ENCODE measurements around the gene CFAP251. TPM values are rescaled to one million over a fixed set of nuclear protein-coding genes. Genes with fewer than 3 reads are reported as not detected.

CFAP251 gene
- polyA plus RNA-seq, 1 donor (not counting 4 experiments of a cell fraction or from before 2014, with no cell fraction given), result 74.2 TPM

- H3K9me1 ChIP-seq (ENCODE audit: control insufficient read depth, extremely low read depth, insufficient read depth, low read length), result peaks cover 2% of the 10 kb centered on the region
- dilution Hi-C loops (cut with MboI; ENCODE audit: extremely low pct_ligation_motif_present, low sequenced_read_pairs), result no loop called here
- H2AFZ ChIP-seq (ENCODE audit: control insufficient read depth, low read length), result no peak overlapping the region
- H3K79me2 ChIP-seq (ENCODE audit: control insufficient read depth, insufficient read depth, low read length), result peaks cover 57% of the 10 kb centered on the region
- H3K27ac ChIP-seq (ENCODE audit: control insufficient read depth, insufficient read depth, low read length), result no peak overlapping the region
- no peaks in the 10 kb centered on the region for H3K27me3 ChIP-seq (ENCODE audit: control insufficient read depth, extremely low read depth, insufficient read depth, low read length)
- DNase-seq (ENCODE audit: low read depth, low spot score), result no peak
- peaks cover 44% of the 10 kb centered on the region for H3K4me1 ChIP-seq (ENCODE audit: control insufficient read depth, extremely low read depth, insufficient read depth, low read length)
- H3K9me3 ChIP-seq (ENCODE audit: control insufficient read depth, low read depth, low read length), result no peaks in the 10 kb centered on the region
- TF ChIP-seq CTCF (optimal IDR thresholded peaks at IDR 0.05 in 1 of 3, IDR thresholded peaks at IDR 0.05 in 1 of 3, conservative IDR thresholded peaks at IDR 0.05 in 1 of 3; ENCODE audit: extremely low read depth in 1 of 3, insufficient read depth in 2 of 3, low read length in 3 of 3), result no peak
- TF ChIP-seq EZH2 (IDR thresholded peaks at IDR 0.05; ENCODE audit: low read length), result no peak
- H3K4me3 ChIP-seq (ENCODE audit: control insufficient read depth in 2 of 3, extremely low read depth in 1 of 3, insufficient read depth in 2 of 3, low read depth in 1 of 3, low read length in 3 of 3), result no peak overlapping the region
- no peak for FAIRE-seq
- H3K4me2 ChIP-seq (ENCODE audit: control insufficient read depth, extremely low read depth, insufficient read depth, low read depth, low read length), result no peak overlapping the region
- H4K20me1 ChIP-seq (ENCODE audit: control insufficient read depth, extremely low read depth, insufficient read depth, low read length), result peaks cover 3% of the 10 kb centered on the region
- H3K36me3 ChIP-seq (ENCODE audit: control insufficient read depth in 2 of 2, extremely low read depth in 1 of 2, insufficient read depth in 2 of 2, low read length in 2 of 2), result peaks cover 4 to 23% of the 10 kb centered on the region in 2 experiments
- no peak overlapping the region for H3K9ac ChIP-seq (ENCODE audit: control insufficient read depth, extremely low read depth, insufficient read depth, low read length)
Observed at GRCh38 chr12:122032580-122032979, 114.2 kb downstream of the CFAP251 start.

GRCh38 chr12:122035292-122035691 lies 116.9 kb downstream of the CFAP251 start:
- H3K9me1 ChIP-seq (ENCODE audit: control insufficient read depth, extremely low read depth, insufficient read depth, low read length), result no peaks in the 10 kb centered on the region
- H3K4me3 ChIP-seq (ENCODE audit: control insufficient read depth in 2 of 3, extremely low read depth in 1 of 3, insufficient read depth in 2 of 3, low read depth in 1 of 3, low read length in 3 of 3), result peak overlapping the region in 1 of 3 experiments; percentile 7
- H3K36me3 ChIP-seq (ENCODE audit: control insufficient read depth in 2 of 2, extremely low read depth in 1 of 2, insufficient read depth in 2 of 2, low read length in 2 of 2), result peaks cover 8 to 27% of the 10 kb centered on the region in 2 experiments
- H3K9me3 ChIP-seq (ENCODE audit: control insufficient read depth, low read depth, low read length), result no peaks in the 10 kb centered on the region
- no peak for DNase-seq (ENCODE audit: low read depth, low spot score)
- peak; percentile 75 for FAIRE-seq
- no peak for TF ChIP-seq EZH2 (IDR thresholded peaks at IDR 0.05; ENCODE audit: low read length)
- no peak for TF ChIP-seq CTCF (optimal IDR thresholded peaks at IDR 0.05 in 1 of 3, IDR thresholded peaks at IDR 0.05 in 1 of 3, conservative IDR thresholded peaks at IDR 0.05 in 1 of 3; ENCODE audit: extremely low read depth in 1 of 3, insufficient read depth in 2 of 3, low read length in 3 of 3)
- H3K27ac ChIP-seq (ENCODE audit: control insufficient read depth, insufficient read depth, low read length), result peak overlapping the region; percentile 45
- dilution Hi-C loops (cut with MboI; ENCODE audit: extremely low pct_ligation_motif_present, low sequenced_read_pairs), result no loop called here
- H3K27me3 ChIP-seq (ENCODE audit: control insufficient read depth, extremely low read depth, insufficient read depth, low read length), result no peaks in the 10 kb centered on the region
- H3K4me2 ChIP-seq (ENCODE audit: control insufficient read depth, extremely low read depth, insufficient read depth, low read depth, low read length), result peak overlapping the region; percentile 72
- peak overlapping the region; percentile 22 for H2AFZ ChIP-seq (ENCODE audit: control insufficient read depth, low read length)
- peaks cover 17% of the 10 kb centered on the region for H3K4me1 ChIP-seq (ENCODE audit: control insufficient read depth, extremely low read depth, insufficient read depth, low read length)
- H4K20me1 ChIP-seq (ENCODE audit: control insufficient read depth, extremely low read depth, insufficient read depth, low read length), result no peaks in the 10 kb centered on the region
- H3K79me2 ChIP-seq (ENCODE audit: control insufficient read depth, insufficient read depth, low read length), result peaks cover 36% of the 10 kb centered on the region
- H3K9ac ChIP-seq (ENCODE audit: control insufficient read depth, extremely low read depth, insufficient read depth, low read length), result peak overlapping the region; percentile 35
